C4-2B (cell line): Measurements from ENCODE around the gene MON2.

ENCODE experiments used
- ZFX ChIP-seq: fragments of 450-650 bp; IDR thresholded peaks from 2 replicates; pipeline ENCODE4 v1.6.1; 2017
- TF ChIP-seq, protein P1 (sequence below): fragments of 450-650 bp; conservative IDR thresholded peaks from 2 replicates; pipeline ENCODE4 v1.5.1; 2017; ENCODE audit warnings: mild to moderate bottlenecking

DNA sequence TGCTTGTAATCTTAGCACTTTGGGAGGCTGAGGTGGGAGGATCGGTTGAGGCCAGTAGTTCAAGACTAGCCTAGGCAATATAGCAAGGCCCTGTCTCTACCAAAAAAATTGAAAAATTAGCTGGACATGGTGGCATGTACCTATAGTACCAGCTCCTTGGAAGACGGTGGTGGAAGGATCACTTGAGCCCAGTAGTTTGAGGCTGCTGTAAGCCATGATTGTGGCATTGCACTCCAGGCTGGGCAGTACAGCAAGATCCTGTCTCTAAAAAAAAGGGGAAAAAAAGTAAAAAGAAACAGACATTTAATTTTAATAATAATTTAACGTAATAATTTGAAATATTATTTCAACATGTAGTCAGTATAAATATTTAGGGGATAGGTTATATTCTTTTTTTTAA, 16.1 kb downstream of the MON2 start:
- TF ChIP-seq, protein P1, sequence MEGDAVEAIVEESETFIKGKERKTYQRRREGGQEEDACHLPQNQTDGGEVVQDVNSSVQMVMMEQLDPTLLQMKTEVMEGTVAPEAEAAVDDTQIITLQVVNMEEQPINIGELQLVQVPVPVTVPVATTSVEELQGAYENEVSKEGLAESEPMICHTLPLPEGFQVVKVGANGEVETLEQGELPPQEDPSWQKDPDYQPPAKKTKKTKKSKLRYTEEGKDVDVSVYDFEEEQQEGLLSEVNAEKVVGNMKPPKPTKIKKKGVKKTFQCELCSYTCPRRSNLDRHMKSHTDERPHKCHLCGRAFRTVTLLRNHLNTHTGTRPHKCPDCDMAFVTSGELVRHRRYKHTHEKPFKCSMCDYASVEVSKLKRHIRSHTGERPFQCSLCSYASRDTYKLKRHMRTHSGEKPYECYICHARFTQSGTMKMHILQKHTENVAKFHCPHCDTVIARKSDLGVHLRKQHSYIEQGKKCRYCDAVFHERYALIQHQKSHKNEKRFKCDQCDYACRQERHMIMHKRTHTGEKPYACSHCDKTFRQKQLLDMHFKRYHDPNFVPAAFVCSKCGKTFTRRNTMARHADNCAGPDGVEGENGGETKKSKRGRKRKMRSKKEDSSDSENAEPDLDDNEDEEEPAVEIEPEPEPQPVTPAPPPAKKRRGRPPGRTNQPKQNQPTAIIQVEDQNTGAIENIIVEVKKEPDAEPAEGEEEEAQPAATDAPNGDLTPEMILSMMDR: no peak
- TF ChIP-seq ZFX: no peak
